NOMO-1 treated with DMSO at 0.1 percent for 48 hours (cell line): ENCODE data around the gene PTPA.
"Not testable (repeated sequence)": the region's sequence is repeated elsewhere in the genome, so short reads cannot be mapped to it uniquely, and the experiment has no call there.

Experiments used
- DNase-seq: peaks from one replicate; lab custom pipeline; 2025; ENCODE audit not compliant: unreplicated experiment; lab: John Stamatoyannopoulos, UW

PTPA gene

GRCh38 chr9:129175825-129176633 lies 64.8 kb downstream of the PTPA start:
- peak; percentile 89 for DNase-seq

GRCh38 chr9:129176701-129177442 lies 65.7 kb downstream of the PTPA start:
- DNase-seq: no peak

- DNase-seq: peak; percentile 31
These were observed 66.2 kb downstream of the PTPA start for GRCh38 chr9:129177443-129177790.

GRCh38 chr9:129177791-129178567 lies 66.8 kb downstream of the PTPA start, which contains the start of gene IER5L:
TSS of gene IER5L (minus strand) at chr9:129178261. CDS start at chr9:129178052, 209 bp downstream.
- DNase-seq: peak; percentile 94

GRCh38 chr9:129178568-129179382 lies 67.6 kb downstream of the PTPA start:
- no peak for DNase-seq

GRCh38 chr9:129181246-129181645 lies 70.0 kb downstream of the PTPA start:
- DNase-seq: no peak

GRCh38 chr9:129182122-129182521 lies 70.9 kb downstream of the PTPA start:
- no peak for DNase-seq

GRCh38 chr9:129182625-129183494 lies 71.6 kb downstream of the PTPA start:
- DNase-seq: no peak

- no peak for DNase-seq
These were observed 72.4 kb downstream of the PTPA start for GRCh38 chr9:129183495-129184218.

- DNase-seq: no peak
These were observed 73.0 kb downstream of the PTPA start for GRCh38 chr9:129184219-129184524.

- no peak for DNase-seq
These were observed 73.4 kb downstream of the PTPA start for GRCh38 chr9:129184596-129185122.

GRCh38 chr9:129185402-129185801 lies 74.2 kb downstream of the PTPA start:
- no peak for DNase-seq

- DNase-seq: no peak
These were observed 74.8 kb downstream of the PTPA start for GRCh38 chr9:129185991-129186390.

GRCh38 chr9:129187042-129187441 lies 75.8 kb downstream of the PTPA start:
- DNase-seq: no peak

GRCh38 chr9:129189971-129190370 lies 78.8 kb downstream of the PTPA start:
- DNase-seq: not testable (repeated sequence)

- DNase-seq: no peak
These were observed 80.0 kb downstream of the PTPA start for GRCh38 chr9:129191234-129191633.

- no peak for DNase-seq
These were observed 82.4 kb downstream of the PTPA start for GRCh38 chr9:129193655-129194054.

GRCh38 chr9:129194221-129194620 lies 83.0 kb downstream of the PTPA start:
- DNase-seq: no peak

- no peak for DNase-seq
These were observed 84.4 kb downstream of the PTPA start for GRCh38 chr9:129195606-129196005.
